MM.1S (cell line): ENCODE data around the gene KL.

ENCODE experiments used
- DNase-seq: peaks from one replicate; pipeline ENCODE4 v3.0.0-alpha.2; 2015
- H2AFZ ChIP-seq: fragments of 300-600 bp; sonication (generic); 2 replicates; pipeline ENCODE4 v1.6.0; 2016; ENCODE audit warnings: antibody characterized with exemption, low read length
- H3F3A ChIP-seq: fragments of 300-600 bp; sonication (generic); 2 replicates; pipeline ENCODE4 v1.6.1; 2016; ENCODE audit warnings: mild to moderate bottlenecking, antibody characterized with exemption, low read length, moderate library complexity, mixed read lengths; ENCODE audit not compliant: insufficient read depth
- H3K27ac ChIP-seq: fragments of 300-600 bp; sonication (generic); 2 replicates; pipeline ENCODE4 v1.5.1; 2016; ENCODE audit warnings: mild to moderate bottlenecking, low read length
- H3K27me3 ChIP-seq: fragments of 300-600 bp; sonication (generic); replicated peaks from 2 replicates; pipeline ENCODE4 v1.6.0; 2016; ENCODE audit warnings: low read length; ENCODE audit not compliant: insufficient read depth
- H3K36me3 ChIP-seq: fragments of 300-600 bp; sonication (generic); replicated peaks from 2 replicates; pipeline ENCODE4 v1.6.1; 2016; ENCODE audit warnings: mild to moderate bottlenecking, low read length, mixed read lengths; ENCODE audit not compliant: insufficient read depth
- H3K4me1 ChIP-seq: fragments of 300-600 bp; sonication (generic); 2 replicates; pipeline ENCODE4 v1.6.1; 2016; ENCODE audit warnings: low read length, mixed read lengths
- H3K4me2 ChIP-seq: fragments of 300-600 bp; sonication (generic); 2 replicates; pipeline ENCODE4 v1.6.0; 2016; ENCODE audit warnings: low read depth, low read length
- H3K4me3 ChIP-seq: fragments of 300-600 bp; sonication (generic); 2 replicates; pipeline ENCODE4 v1.5.1; 2016; ENCODE audit warnings: low read length, mixed read lengths
- H3K79me2 ChIP-seq: fragments of 300-600 bp; sonication (generic); 2 replicates; pipeline ENCODE4 v1.6.1; 2016; ENCODE audit warnings: mixed run types, low read length, mixed read lengths
- H3K9ac ChIP-seq: fragments of 300-600 bp; sonication (generic); 2 replicates; pipeline ENCODE4 v1.6.1; 2016; ENCODE audit warnings: low read length, mixed read lengths
- H3K9me2 ChIP-seq: fragments of 300-600 bp; sonication (generic); replicated peaks from 2 replicates; pipeline ENCODE4 v1.6.1; 2016; ENCODE audit warnings: mild to moderate bottlenecking, low read length, mixed read lengths; ENCODE audit not compliant: insufficient read depth
- H3K9me3 ChIP-seq: fragments of 300-600 bp; sonication (generic); replicated peaks from 2 replicates; pipeline ENCODE4 v1.6.1; 2016; ENCODE audit warnings: mild to moderate bottlenecking, low read length, mixed read lengths; ENCODE audit not compliant: insufficient read depth
- H4K20me1 ChIP-seq: fragments of 300-600 bp; sonication (generic); 2 replicates; pipeline ENCODE4 v1.6.1; 2016; ENCODE audit warnings: mild to moderate bottlenecking, low read length, moderate library complexity, mixed read lengths; ENCODE audit not compliant: insufficient read depth
- EZH2 ChIP-seq: fragments of 300-600 bp; sonication (generic); optimal IDR thresholded peaks from 2 replicates; pipeline ENCODE3; 2017; ENCODE audit warnings: low read depth, mild to moderate bottlenecking, antibody characterized with exemption, low read length, mixed read lengths
- EZH2phosphoT487 ChIP-seq: fragments of 300-600 bp; sonication (generic); IDR thresholded peaks from 2 replicates; pipeline ENCODE4 v1.6.1; 2018; ENCODE audit warnings: antibody characterized with exemption, low read length
- TF ChIP-seq, protein P1 (sequence below): fragments of 300-600 bp; sonication (generic); IDR thresholded peaks from 2 replicates; pipeline ENCODE4 v1.5.1; 2016; ENCODE audit warnings: antibody characterized with exemption, low read length, mixed read lengths

KL gene

DNA sequence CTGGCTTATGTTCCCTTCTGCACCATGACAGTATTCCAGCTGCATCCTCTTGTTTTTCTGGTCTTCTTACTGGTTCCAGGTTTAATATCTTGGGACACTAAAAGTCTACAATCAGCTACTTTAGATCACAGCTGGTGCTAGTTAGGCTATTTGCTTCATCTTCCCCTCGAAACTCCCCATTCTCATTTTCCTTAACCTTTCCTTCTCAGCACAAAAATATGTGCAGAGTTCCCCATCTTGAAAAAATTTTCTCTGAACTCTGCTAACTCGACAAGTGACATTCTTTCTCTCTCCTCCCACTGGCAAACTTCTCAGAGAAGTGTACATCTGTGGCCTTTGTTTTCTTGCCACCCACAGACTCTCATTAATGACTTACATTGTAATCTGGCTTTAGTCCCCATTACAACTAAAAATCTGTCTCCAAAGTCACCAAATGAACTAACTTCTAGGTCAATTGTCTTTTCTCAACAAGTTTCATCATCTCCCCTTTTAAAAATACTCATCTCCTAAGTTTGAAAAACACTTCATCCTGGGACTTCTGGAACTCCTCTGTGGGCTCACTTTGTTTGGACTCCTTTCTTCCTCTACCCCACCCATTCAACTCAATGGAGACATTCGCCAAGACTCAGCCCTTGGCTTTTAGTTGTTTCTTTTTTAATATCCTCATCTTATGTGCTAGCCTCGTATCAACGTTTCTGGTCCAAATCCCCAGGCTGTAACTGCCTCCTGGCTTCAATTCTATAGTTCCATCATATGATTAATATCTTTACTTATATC lies 7.1 kb upstream of the KL start:
- no peak for DNase-seq
- Histone ChIP-seq H3K79me2 (no peaks in the 10 kb centered on the region), H4K20me1 (no peaks in the 10 kb centered on the region), H3K36me3 (no peaks in the 10 kb centered on the region), H3K4me3 (no peak overlapping the region), H3F3A (no peaks in the 10 kb centered on the region), H3K4me2 (no peak overlapping the region), H3K9me3 (no peaks in the 10 kb centered on the region), H3K4me1 (no peaks in the 10 kb centered on the region), H2AFZ (no peak overlapping the region), H3K9ac (no peak overlapping the region), H3K27ac (no peak overlapping the region), H3K9me2 (no peaks in the 10 kb centered on the region), H3K27me3 (no peaks in the 10 kb centered on the region)
- TF ChIP-seq EZH2phosphoT487 (no peak), EZH2 (no peak)
- TF ChIP-seq, protein P1, sequence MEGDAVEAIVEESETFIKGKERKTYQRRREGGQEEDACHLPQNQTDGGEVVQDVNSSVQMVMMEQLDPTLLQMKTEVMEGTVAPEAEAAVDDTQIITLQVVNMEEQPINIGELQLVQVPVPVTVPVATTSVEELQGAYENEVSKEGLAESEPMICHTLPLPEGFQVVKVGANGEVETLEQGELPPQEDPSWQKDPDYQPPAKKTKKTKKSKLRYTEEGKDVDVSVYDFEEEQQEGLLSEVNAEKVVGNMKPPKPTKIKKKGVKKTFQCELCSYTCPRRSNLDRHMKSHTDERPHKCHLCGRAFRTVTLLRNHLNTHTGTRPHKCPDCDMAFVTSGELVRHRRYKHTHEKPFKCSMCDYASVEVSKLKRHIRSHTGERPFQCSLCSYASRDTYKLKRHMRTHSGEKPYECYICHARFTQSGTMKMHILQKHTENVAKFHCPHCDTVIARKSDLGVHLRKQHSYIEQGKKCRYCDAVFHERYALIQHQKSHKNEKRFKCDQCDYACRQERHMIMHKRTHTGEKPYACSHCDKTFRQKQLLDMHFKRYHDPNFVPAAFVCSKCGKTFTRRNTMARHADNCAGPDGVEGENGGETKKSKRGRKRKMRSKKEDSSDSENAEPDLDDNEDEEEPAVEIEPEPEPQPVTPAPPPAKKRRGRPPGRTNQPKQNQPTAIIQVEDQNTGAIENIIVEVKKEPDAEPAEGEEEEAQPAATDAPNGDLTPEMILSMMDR: no peak

DNA sequence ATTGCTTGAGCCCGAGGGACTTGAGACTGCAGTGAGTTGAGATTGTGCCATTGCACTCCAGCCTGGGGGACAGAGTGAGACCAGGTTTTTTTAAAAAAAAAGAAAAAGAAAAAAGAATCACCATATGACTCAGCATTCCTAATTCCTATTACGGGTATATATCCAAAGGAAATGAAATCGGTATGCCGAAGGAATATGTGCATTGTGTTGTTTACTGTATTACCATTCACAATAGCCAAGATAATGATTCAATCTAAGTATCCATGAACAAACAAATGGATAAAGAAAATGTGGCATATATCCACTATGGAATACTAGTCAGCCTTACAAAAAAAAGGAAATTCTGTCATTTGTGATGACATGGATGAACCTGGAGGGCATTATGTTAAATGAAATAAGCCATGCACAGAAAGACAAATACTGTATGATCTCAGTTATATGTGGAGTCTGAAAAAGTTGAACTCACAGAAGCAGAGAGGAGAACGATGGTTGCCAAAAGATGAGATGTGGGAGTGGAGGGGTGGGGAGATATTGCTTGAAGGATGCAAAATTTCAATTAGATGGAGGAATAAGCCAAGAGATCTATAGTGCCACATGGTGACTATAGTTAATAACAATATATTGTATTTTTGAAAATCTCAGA lies 4.3 kb upstream of the KL start:
- H3K79me2 ChIP-seq: no peaks in the 10 kb centered on the region
- no peaks in the 10 kb centered on the region for H3F3A ChIP-seq
- H3K9me3 ChIP-seq: no peaks in the 10 kb centered on the region
- no peak overlapping the region for H3K4me2 ChIP-seq
- no peaks in the 10 kb centered on the region for H3K4me1 ChIP-seq
- no peaks in the 10 kb centered on the region for H3K27me3 ChIP-seq
- no peaks in the 10 kb centered on the region for H3K9me2 ChIP-seq
- H3K27ac ChIP-seq: no peak overlapping the region
- TF ChIP-seq EZH2phosphoT487 (no peak), EZH2 (no peak)
- TF ChIP-seq, protein P1: no peak
- no peak for DNase-seq
- H4K20me1 ChIP-seq: no peaks in the 10 kb centered on the region
- no peak overlapping the region for H3K9ac ChIP-seq
- no peaks in the 10 kb centered on the region for H3K36me3 ChIP-seq
- H2AFZ ChIP-seq: no peak overlapping the region
- no peak overlapping the region for H3K4me3 ChIP-seq

DNA sequence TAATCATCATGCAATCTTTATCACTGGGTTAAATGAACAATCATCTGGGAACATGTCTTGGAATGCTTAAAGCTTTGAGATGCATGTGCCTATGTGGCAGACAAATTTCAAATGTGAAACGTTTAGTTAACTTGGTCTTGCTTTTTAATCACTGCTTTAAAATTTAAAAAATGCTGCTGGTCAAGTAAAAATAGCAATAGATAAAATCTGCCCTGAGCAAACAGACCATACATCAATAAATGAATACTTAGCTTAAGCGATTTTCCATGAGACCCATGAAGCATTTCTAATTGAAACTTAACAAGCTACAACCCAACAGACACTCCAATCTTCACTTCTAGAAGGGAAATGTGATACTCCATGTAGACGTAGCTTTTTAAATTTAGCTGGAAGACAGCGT lies 1.9 kb upstream of the KL start:
- Histone ChIP-seq H3K4me2 (no peak overlapping the region), H3K9me2 (no peaks in the 10 kb centered on the region), H3K4me1 (no peaks in the 10 kb centered on the region), H3F3A (no peaks in the 10 kb centered on the region), H3K9me3 (no peaks in the 10 kb centered on the region), H3K9ac (no peak overlapping the region), H2AFZ (no peak overlapping the region), H3K27ac (no peak overlapping the region), H3K36me3 (no peaks in the 10 kb centered on the region), H3K4me3 (no peak overlapping the region), H4K20me1 (no peaks in the 10 kb centered on the region), H3K27me3 (no peaks in the 10 kb centered on the region), H3K79me2 (no peaks in the 10 kb centered on the region)
- no peak for DNase-seq
- TF ChIP-seq, protein P1: no peak
- TF ChIP-seq EZH2phosphoT487 (no peak), EZH2 (no peak)
